ENCODE data around the gene RHBDL3.

GRCh38 chr17:32298298-32298697 is 32.7 kb downstream of the RHBDL3 start:
- TF ChIP-seq CHD2 (IDR thresholded peaks at IDR 0.05; ENCODE audit: low read length, partially characterized antibody) (no peak), MYC (IDR thresholded peaks at IDR 0.05; ENCODE audit: borderline replicate concordance, low read length) (no peak), POLR2A (IDR thresholded peaks at IDR 0.05; ENCODE audit: low read length) (no peak), CTCF (IDR thresholded peaks at IDR 0.05) (no peak), EP300 (IDR thresholded peaks at IDR 0.05) (no peak), MAX (IDR thresholded peaks at IDR 0.05) (no peak), JUNB (IDR thresholded peaks at IDR 0.05) (no peak), PBX3 (IDR thresholded peaks at IDR 0.05) (no peak)

Data from A549 (cell line).